NB4 (cell line): ENCODE results near the gene INF2.

ENCODE experiments used
- DNase-seq: peaks from one replicate; pipeline ENCODE4 v3.0.0; 2010; ENCODE audit warnings: low read depth
- H3K4me3 ChIP-seq: one replicate; pipeline ENCODE4 v1.5.1; 2011; ENCODE audit warnings: mild to moderate bottlenecking, low read depth, low read length, moderate library complexity
- MYC ChIP-seq: IDR thresholded peaks from 2 replicates; pipeline ENCODE4 v1.6.1; 2011; ENCODE audit warnings: low read depth, low read length
- POLR2A ChIP-seq: IDR thresholded peaks from 2 replicates; pipeline ENCODE4 v1.6.1; 2011; ENCODE audit warnings: mild to moderate bottlenecking; ENCODE audit not compliant: insufficient read length; ENCODE audit errors: extremely low read depth
- TF ChIP-seq, protein P1 (sequence below): IDR thresholded peaks from 2 replicates; pipeline ENCODE4 v1.6.1; 2011; ENCODE audit warnings: low read depth, low read length
- TF ChIP-seq, protein P2 (sequence below): IDR thresholded peaks from one replicate; pipeline ENCODE4 v1.5.1; 2012; ENCODE audit warnings: low read depth, low read length

Gene INF2

DNA sequence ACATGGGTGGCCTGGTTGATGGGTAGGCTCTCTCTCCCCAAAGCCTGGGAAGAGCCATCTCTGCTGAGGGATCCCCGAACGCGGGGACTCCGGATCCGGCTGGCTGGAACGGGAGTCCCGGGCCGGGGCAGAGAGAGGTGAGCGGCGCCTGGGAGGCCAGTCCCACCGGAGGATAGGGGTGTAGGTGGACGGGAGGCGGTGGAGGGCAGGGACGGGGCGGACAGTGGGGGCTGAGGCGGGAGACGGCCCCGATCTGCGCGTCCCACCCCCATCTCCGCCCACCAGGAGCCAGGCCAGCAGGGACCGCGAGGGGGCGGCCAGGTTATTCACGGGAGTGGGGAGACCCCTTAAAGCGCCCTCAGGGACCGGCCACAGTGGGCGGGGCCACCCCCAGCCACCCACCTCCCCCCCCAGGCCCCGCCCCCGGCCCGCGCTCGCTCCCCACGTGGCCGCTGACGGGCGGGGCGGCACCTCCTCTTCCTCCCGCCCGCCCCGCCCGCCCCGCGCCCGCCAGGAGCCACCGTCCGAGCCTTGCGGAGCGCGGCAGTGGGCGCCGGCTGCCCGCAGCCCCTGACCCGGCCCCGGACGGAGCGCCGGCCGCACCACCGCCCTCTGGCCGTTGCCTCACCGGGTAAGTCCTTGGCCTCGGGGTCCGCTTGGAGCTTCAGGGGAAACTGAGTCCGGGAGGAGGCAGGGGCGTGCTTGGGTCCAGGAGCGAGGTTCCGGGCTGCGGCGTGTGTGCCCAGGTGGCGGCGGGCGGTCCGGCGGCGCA is at the start of gene INF2:
Gene INF2 (plus strand): TSS at position 510 of the 772 bp plus-strand sequence. CDS start 11,748 bp downstream, outside the sequence.
- TF ChIP-seq POLR2A, result no peak
- no peak for TF ChIP-seq MYC
- TF ChIP-seq, protein P1, sequence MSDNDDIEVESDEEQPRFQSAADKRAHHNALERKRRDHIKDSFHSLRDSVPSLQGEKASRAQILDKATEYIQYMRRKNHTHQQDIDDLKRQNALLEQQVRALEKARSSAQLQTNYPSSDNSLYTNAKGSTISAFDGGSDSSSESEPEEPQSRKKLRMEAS, result no peak
- TF ChIP-seq, protein P2, sequence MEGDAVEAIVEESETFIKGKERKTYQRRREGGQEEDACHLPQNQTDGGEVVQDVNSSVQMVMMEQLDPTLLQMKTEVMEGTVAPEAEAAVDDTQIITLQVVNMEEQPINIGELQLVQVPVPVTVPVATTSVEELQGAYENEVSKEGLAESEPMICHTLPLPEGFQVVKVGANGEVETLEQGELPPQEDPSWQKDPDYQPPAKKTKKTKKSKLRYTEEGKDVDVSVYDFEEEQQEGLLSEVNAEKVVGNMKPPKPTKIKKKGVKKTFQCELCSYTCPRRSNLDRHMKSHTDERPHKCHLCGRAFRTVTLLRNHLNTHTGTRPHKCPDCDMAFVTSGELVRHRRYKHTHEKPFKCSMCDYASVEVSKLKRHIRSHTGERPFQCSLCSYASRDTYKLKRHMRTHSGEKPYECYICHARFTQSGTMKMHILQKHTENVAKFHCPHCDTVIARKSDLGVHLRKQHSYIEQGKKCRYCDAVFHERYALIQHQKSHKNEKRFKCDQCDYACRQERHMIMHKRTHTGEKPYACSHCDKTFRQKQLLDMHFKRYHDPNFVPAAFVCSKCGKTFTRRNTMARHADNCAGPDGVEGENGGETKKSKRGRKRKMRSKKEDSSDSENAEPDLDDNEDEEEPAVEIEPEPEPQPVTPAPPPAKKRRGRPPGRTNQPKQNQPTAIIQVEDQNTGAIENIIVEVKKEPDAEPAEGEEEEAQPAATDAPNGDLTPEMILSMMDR, result no peak
- DNase-seq, result peak; percentile 70
- H3K4me3 ChIP-seq, result peak within 1 kb of the TSS; percentile 67

DNA sequence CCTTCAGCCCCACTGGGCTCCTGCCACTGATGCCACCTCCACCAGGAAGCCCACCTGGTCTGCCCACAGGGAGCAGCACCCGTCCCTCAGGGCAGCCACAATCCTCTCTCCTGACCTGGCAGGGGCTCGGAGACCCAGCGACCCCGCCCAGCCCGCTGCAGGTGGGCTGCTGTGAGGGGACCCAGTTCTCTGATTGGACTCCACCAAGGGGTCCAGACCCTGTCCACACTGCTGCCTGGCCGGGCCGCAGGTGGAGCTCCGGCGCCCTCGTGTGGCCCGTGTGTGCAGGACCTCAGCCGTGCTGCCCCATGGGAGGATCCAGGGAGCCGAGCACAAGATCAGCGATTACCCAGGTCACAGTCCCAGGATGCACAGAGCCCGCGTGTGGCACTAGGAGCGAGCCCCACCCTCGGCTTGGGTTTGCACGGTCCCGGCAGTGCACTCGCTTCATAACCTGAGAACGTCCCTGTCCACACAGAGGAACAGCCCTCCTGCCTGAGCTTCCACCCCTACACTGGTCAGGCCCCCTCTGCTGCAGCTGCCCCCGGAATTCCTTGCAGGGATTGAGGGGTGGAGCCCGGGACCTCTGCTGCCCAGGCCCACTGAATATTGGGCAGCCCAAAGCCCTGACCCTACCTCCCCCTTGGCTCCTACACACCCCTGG is 49.4 kb upstream of the INF2 start:
- peak; percentile 70 for DNase-seq
- TF ChIP-seq POLR2A (no peak), MYC (no peak)
- TF ChIP-seq, protein P2, result peak; percentile 82
- TF ChIP-seq, protein P1, result no peak
- no peak overlapping the region for H3K4me3 ChIP-seq

DNA sequence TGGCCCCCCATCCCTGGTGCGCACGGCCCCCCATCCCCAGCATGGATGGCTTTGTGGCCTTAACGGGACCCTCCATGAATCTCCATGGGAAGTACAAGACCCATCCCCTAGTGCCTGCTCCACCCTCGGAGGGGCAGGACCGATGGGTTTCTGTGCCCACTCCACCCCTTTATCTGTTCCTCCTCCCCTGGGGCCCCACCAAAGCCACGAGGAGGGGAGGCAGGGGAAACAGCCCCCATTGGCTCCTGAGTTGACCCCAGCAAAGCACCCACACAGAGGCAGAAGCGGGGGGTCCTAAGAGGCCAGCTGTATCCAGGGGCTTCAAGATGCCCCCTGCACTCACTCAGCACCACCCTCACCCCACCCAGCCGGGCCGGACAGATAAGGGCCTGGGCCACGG is 48.7 kb upstream of the INF2 start:
- no peak for DNase-seq
- H3K4me3 ChIP-seq, result no peak overlapping the region
- TF ChIP-seq POLR2A (no peak), MYC (no peak)
- TF ChIP-seq, protein P2, result no peak
- TF ChIP-seq, protein P1, result no peak

DNA sequence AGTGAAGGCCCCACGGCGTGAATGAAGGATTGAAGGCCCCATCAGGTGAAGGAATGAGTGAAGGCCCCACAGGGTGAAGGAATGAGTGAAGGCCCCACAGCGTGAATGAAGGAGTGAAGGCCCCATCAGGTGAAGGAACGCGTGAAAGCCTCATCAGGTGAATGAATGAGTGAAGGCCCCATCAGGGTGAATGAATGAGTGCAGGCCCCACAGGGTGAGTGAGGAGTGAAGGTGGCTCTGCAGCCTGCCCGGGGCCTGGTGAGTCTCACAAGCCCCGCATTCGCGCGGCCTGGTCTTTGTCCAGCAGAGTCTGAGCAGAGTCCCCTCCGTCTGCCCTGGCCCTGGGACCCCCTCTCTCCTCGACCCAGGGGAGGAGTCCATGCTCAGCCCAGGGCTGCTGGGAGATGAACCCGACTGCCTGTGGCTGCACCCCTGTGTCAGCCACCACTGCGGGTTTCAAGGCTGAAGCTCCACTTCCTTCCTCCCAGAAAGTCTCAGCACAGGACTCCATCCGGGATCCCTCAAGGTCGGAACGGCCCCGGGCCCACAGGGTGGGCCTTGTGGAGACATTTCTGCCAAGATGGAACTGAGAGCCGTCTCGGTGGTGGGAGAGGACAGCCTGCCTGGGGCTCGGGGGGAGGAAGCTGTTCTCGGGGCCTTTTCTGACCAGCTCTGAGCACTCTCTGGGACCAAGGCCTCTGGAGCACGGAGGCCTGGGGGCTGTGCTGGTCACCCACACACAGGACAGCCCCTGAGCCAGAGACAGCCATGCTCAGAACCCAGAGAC is 47.5 kb upstream of the INF2 start:
- H3K4me3 ChIP-seq, result no peak overlapping the region
- no peak for DNase-seq
- TF ChIP-seq MYC, result no peak
- TF ChIP-seq, protein P2, result no peak
- TF ChIP-seq, protein P1, result no peak
- no peak for TF ChIP-seq POLR2A

DNA sequence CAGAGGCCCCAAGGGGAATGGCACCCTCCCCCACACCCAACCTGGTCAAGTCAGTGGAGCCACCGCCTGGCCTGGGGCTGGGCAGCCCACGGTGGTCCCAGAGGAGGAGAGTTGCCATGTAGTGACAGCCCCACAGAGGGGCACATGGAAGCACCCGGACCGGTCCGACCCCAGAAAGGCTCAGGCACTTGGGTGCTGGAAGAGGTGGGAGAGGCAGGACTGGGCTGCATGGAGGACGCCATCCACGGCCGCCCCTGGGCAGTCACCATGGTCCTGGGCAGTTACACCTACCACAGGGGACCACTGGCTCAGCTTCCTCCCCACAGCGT is 46.9 kb upstream of the INF2 start:
- H3K4me3 ChIP-seq, result no peak overlapping the region
- no peak for DNase-seq
- no peak for TF ChIP-seq MYC
- TF ChIP-seq, protein P1, result no peak
- TF ChIP-seq, protein P2, result no peak
- no peak for TF ChIP-seq POLR2A
